HepG2 (cell line): Measurements from ENCODE around the gene TNFAIP6. TPM values are rescaled to one million over a fixed set of nuclear protein-coding genes. Genes with fewer than 3 reads are reported as not detected.
A peak's percentile ranks its signal among the peaks of the same experiment; 100 is the strongest.

ENCODE experiments used
- ATAC-seq: fragments of 200-7000 bp; cut with Tn5 transposase; 3 replicates; pipeline ENCODE4 v1.9.1; 2020; ENCODE audit warnings: mild to moderate bottlenecking, moderate library complexity
- BruUV-seq: library from RNA; stranded (reverse); fragments of 400-500 nt; replicated peaks from 2 replicates; lab custom pipeline; 2021; lab: Mats Ljungman, UMichigan
- CTCF ChIA-PET: fragments of 300-600 bp; formaldehyde crosslinking; extraction: SDS; loops from one replicate; lab custom pipeline; 2021; ENCODE audit warnings: low total read pairs, inconsistent platforms, low intra/inter-chr PET ratio; lab: Yijun Ruan, JAX
- POLR2A ChIA-PET: fragments of 350-600 bp; sonication (Branson Sonifier 250); formaldehyde crosslinking; loops from one replicate; lab custom pipeline; 2020; ENCODE audit warnings: antibody characterized with exemption, inconsistent platforms; lab: Yijun Ruan, JAX
- DNase-seq: peaks from one replicate; pipeline ENCODE4 v3.0.0-alpha.2; 2015; ENCODE audit warnings: low spot score
- FAIRE-seq: peaks from 3 replicates; lab custom pipeline; 2011; peaks lifted over from hg19 to GRCh38; lab: Jason Lieb, UNC
- H2AFZ ChIP-seq: one replicate; pipeline ENCODE4 v1.6.1; 2011; ENCODE audit warnings: low read length, inconsistent platforms
- H3K27ac ChIP-seq: fragments of 300-600 bp; 3 replicates; pipeline ENCODE4 v1.8.0; 2011; ENCODE audit warnings: mixed run types, mild to moderate bottlenecking, mixed read lengths, low read length, inconsistent platforms; ENCODE audit not compliant: insufficient read depth; ENCODE audit errors: extremely low read length
- H3K27me3 ChIP-seq, 2 experiments: fragments of 200-600 bp in 1 of 2; 2 replicates in 1 of 2; 3 replicates in 1 of 2; pipeline versions ENCODE4 v1.6.0 to v1.8.0; 2011; ENCODE audit warnings: low read length in 2 of 2, mild to moderate bottlenecking in 2 of 2, moderate library complexity in 2 of 2, inconsistent platforms in 1 of 2; ENCODE audit not compliant: insufficient read depth in 2 of 2, control insufficient read depth in 1 of 2
- H3K36me3 ChIP-seq, 2 experiments: fragments of 200-600 bp in 1 of 2; replicated peaks in 1 of 2; 2 replicates in 1 of 2; 3 replicates in 1 of 2; pipeline versions ENCODE4 v1.5.1 to v1.8.0; 2011; ENCODE audit warnings: low read length in 2 of 2, inconsistent platforms in 1 of 2; ENCODE audit not compliant: insufficient read depth in 2 of 2, control insufficient read depth in 1 of 2
- H3K4me1 ChIP-seq: 2 replicates; pipeline ENCODE4 v1.5.1; 2012; ENCODE audit warnings: low read length, inconsistent platforms; ENCODE audit not compliant: insufficient read depth
- H3K4me2 ChIP-seq: 2 replicates; pipeline ENCODE4 v1.6.0; 2011; ENCODE audit warnings: low read depth, low read length, inconsistent platforms
- H3K4me3 ChIP-seq, 3 experiments: fragments of 200-600 bp in 1 of 3; sonication (generic), shearing (Covaris generic) in 1 of 3; replicated peaks in 1 of 3; 2 replicates each; pipeline ENCODE4 v1.5.1; 2011 to 2016; ENCODE audit warnings: low read length in 3 of 3, inconsistent platforms in 2 of 3, low read depth in 2 of 3, mild to moderate bottlenecking in 2 of 3, control low read depth in 1 of 3, mixed read lengths in 1 of 3; ENCODE audit not compliant: insufficient read depth in 1 of 3
- H3K79me2 ChIP-seq: one replicate; pipeline ENCODE4 v1.6.1; 2011; ENCODE audit warnings: low read length, inconsistent platforms; ENCODE audit not compliant: insufficient read depth
- H3K9ac ChIP-seq: 2 replicates; pipeline ENCODE4 v1.6.0; 2011; ENCODE audit warnings: mild to moderate bottlenecking, low read depth, low read length, inconsistent platforms; ENCODE audit not compliant: insufficient read depth
- H3K9me3 ChIP-seq: 2 replicates; pipeline ENCODE4 v1.5.1; 2012; ENCODE audit warnings: mild to moderate bottlenecking, low read length
- H4K20me1 ChIP-seq: 2 replicates; pipeline ENCODE4 v1.6.0; 2011; ENCODE audit warnings: inconsistent platforms, mild to moderate bottlenecking, low read length, moderate library complexity; ENCODE audit not compliant: insufficient read depth
- FOSL2 ChIP-seq: sonication (generic); formaldehyde crosslinking; IDR thresholded peaks from 2 replicates; pipeline ENCODE4 v1.4.0; 2020; ENCODE audit warnings: missing genetic modification reagents
- FOXA3 ChIP-seq: IDR thresholded peaks from 2 replicates; pipeline ENCODE4 v1.6.1; 2016; ENCODE audit warnings: missing genetic modification reagents, missing compliant biosample characterization
- SOX13 ChIP-seq, 3 experiments: fragments of 450-650 bp in 1 of 3; sonication (generic) in 1 of 3; formaldehyde crosslinking in 1 of 3; IDR thresholded peaks in 2 of 3; conservative IDR thresholded peaks in 1 of 3; 2 replicates each; pipeline versions ENCODE4 v1.5.0 to v1.6.1; 2016 to 2020; ENCODE audit warnings: antibody characterized with exemption in 1 of 3, mild to moderate bottlenecking in 1 of 3, missing compliant biosample characterization in 1 of 3, missing genetic modification reagents in 1 of 3, moderate library complexity in 1 of 3
- WGBS: methylation state at CpG from one replicate; pipeline ENCODE4 v1.1.6; 2017; ENCODE audit warnings: low lambda C conversion rate; 5-methylcytosine and 5-hydroxymethylcytosine counted together
- in situ Hi-C: cut with HindIII; loops from 2 replicates; pipeline ENCODE4 v1.10.0; 2017; ENCODE audit warnings: low pct_unique_long_range_greater_than_20kb; ENCODE audit not compliant: extremely low pct_ligation_motif_present
- intact Hi-C: fragments of 100-400 bp; cut with micrococcal nuclease; formaldehyde crosslinking; loops from one replicate; pipeline ENCODE4 v1.10.0; 2022; ENCODE audit not compliant: unreplicated experiment
- polyA plus RNA-seq, 8 experiments: library from polyadenylated mRNA; depleted of rRNA in 3 of 8; stranded (reverse) in 7 of 8; unstranded in 1 of 8; fragments of >200 nt; fragmentation: Illumina TruSeq in 4 of 8; extraction: Trizol in 4 of 8; gene quantifications; 2 replicates each; pipeline versions ENCODE4 v1.2.1 to v1.2.3, GENCODE V29; 2011 to 2016; ENCODE audit warnings: low read depth in 4 of 8, missing spikeins in 1 of 8, mixed read lengths in 1 of 8; ENCODE audit not compliant: insufficient read depth in 1 of 8
- total RNA-seq, 5 experiments: library from RNA; depleted of rRNA; stranded (reverse); fragments of >200 nt; fragmentation: Illumina TruSeq; extraction: Trizol; gene quantifications; 2 replicates each; pipeline ENCODE4 v1.2.3, GENCODE V29; 2016; ENCODE audit warnings: low read depth in 1 of 5
- TF ChIP-seq, protein P1 (sequence below): sonication (generic); formaldehyde crosslinking; IDR thresholded peaks from 2 replicates; pipeline ENCODE4 v1.4.0; 2020; ENCODE audit warnings: missing genetic modification reagents
- TF ChIP-seq, protein P2 (sequence below): sonication (generic); formaldehyde crosslinking; IDR thresholded peaks from 2 replicates; pipeline ENCODE4 v1.4.0; 2020; ENCODE audit warnings: missing genetic modification reagents

Gene TNFAIP6
- total and polyA plus RNA-seq, 2 of the 13 experiments (the other 11 are each of a cell fraction or from before 2014, with no cell fraction given): not detected

DNA sequence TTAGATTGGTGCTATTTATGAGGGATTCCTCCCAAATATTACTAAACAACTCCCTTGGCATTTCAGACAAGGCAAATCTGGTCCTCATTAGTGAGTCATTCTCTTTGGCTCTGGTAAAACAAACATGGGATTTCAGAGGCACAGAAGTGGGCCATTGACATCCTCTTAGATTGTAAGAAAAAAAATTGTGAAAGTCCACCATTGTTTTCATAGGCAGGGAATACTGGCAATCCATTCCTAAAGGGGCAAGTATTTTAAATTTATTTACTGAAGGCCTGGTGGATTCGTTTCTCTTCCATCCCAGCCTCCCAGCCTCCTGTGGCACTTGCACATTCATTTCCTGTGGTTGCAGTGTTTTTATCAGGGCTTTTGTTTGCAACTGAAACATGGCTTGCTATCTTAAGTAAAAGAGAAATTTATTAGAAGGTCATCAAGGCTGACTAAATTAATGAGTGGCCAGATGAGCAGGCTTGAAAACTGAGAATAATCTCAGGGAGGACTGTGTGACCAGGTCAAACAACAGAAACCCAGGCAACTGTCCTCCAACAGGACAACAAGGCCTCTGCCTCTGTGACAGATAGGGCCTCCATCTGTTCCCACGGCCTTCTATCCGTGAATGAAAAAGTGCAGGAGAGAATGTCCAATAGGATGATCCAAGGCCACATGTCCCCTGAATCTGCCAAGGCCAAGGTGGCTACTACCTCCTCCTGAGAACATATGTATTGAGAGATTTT is 23.1 kb upstream of the TNFAIP6 start:
- CTCF ChIA-PET: no interaction called here
- Histone ChIP-seq H3K4me3 (no peak overlapping the region), H3K4me1 (peaks cover 7% of the 10 kb centered on the region; the same call in 1 of the 2 replicates), H3K27me3 (peaks cover 0 to 7% of the 10 kb centered on the region in 2 experiments; a peak in 1 of 5 replicates), H4K20me1 (no peaks in the 10 kb centered on the region), H3K9ac (no peak overlapping the region), H3K36me3 (no peaks in the 10 kb centered on the region), H2AFZ (no peak overlapping the region), H3K79me2 (no peaks in the 10 kb centered on the region), H3K9me3 (no peaks in the 10 kb centered on the region), H3K4me2 (no peak overlapping the region), H3K27ac (no peak overlapping the region)
- in situ Hi-C loops (no loop called here), intact Hi-C loops (no loop called here)
- 22% methylated on average over 3 of the region's 3 CpGs for WGBS
- TF ChIP-seq SOX13 (IDR thresholded peaks at IDR 0.05): no peak
- peak in 1 of 2 experiments; percentile 24; a peak in 1 of 4 replicates for TF ChIP-seq SOX13 (CRISPR knock-in tag; conservative IDR thresholded peaks at IDR 0.05 in 1 of 2, IDR thresholded peaks at IDR 0.05 in 1 of 2)
- TF ChIP-seq FOXA3 (CRISPR knock-in tag): 0 out of 2 replicates have a peak, but pooled peaks have one; percentile 20
- peak; percentile 57 for TF ChIP-seq FOSL2
- TF ChIP-seq, protein P1, sequence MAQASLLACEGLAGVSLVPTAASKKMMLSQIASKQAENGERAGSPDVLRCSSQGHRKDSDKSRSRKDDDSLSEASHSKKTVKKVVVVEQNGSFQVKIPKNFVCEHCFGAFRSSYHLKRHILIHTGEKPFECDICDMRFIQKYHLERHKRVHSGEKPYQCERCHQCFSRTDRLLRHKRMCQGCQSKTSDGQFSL (CRISPR knock-in tag): no peak
- TF ChIP-seq, protein P2, sequence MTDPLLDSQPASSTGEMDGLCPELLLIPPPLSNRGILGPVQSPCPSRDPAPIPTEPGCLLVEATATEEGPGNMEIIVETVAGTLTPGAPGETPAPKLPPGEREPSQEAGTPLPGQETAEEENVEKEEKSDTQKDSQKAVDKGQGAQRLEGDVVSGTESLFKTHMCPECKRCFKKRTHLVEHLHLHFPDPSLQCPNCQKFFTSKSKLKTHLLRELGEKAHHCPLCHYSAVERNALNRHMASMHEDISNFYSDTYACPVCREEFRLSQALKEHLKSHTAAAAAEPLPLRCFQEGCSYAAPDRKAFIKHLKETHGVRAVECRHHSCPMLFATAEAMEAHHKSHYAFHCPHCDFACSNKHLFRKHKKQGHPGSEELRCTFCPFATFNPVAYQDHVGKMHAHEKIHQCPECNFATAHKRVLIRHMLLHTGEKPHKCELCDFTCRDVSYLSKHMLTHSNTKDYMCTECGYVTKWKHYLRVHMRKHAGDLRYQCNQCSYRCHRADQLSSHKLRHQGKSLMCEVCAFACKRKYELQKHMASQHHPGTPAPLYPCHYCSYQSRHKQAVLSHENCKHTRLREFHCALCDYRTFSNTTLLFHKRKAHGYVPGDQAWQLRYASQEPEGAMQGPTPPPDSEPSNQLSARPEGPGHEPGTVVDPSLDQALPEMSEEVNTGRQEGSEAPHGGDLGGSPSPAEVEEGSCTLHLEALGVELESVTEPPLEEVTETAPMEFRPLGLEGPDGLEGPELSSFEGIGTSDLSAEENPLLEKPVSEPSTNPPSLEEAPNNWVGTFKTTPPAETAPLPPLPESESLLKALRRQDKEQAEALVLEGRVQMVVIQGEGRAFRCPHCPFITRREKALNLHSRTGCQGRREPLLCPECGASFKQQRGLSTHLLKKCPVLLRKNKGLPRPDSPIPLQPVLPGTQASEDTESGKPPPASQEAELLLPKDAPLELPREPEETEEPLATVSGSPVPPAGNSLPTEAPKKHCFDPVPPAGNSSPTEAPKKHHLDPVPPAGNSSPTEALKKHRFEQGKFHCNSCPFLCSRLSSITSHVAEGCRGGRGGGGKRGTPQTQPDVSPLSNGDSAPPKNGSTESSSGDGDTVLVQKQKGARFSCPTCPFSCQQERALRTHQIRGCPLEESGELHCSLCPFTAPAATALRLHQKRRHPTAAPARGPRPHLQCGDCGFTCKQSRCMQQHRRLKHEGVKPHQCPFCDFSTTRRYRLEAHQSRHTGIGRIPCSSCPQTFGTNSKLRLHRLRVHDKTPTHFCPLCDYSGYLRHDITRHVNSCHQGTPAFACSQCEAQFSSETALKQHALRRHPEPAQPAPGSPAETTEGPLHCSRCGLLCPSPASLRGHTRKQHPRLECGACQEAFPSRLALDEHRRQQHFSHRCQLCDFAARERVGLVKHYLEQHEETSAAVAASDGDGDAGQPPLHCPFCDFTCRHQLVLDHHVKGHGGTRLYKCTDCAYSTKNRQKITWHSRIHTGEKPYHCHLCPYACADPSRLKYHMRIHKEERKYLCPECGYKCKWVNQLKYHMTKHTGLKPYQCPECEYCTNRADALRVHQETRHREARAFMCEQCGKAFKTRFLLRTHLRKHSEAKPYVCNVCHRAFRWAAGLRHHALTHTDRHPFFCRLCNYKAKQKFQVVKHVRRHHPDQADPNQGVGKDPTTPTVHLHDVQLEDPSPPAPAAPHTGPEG (CRISPR knock-in tag): no peak
- POLR2A ChIA-PET: no interaction called here
- peak; percentile 50 for ATAC-seq
- FAIRE-seq: no peak
- no TSS peak for BruUV-seq
- peak; percentile 56 for DNase-seq
